ENCODE measurements around the gene ASNS.

DNA sequence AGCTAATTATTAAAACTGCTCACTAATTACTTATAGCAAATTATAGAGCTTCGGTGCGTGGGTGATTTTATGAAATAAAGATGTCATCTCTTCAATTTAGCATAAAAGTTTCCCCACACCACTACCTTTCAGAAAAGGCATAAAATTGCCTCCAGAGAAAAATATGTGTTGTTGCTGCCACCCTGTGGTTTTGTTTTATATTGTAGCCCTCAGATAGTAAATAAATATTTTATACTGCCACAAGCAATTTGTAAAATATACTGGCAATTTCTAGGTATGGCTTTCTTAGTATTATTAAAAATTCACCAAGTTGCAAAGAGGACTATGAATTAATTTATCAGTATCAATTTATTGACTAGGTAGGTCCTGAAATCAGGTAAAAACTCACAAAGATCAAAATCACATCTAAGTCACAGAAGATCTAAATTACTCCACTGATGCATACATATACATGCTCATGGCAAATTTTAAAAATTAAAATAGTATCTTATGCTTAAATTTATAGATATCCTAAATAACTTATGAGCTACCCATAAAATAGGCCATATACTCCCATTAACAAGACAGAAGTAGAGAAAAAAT is 26.5 kb downstream of the ASNS start:
- TF ChIP-seq POLR2A (IDR thresholded peaks at IDR 0.05): no peak
- TF ChIP-seq, protein P1, sequence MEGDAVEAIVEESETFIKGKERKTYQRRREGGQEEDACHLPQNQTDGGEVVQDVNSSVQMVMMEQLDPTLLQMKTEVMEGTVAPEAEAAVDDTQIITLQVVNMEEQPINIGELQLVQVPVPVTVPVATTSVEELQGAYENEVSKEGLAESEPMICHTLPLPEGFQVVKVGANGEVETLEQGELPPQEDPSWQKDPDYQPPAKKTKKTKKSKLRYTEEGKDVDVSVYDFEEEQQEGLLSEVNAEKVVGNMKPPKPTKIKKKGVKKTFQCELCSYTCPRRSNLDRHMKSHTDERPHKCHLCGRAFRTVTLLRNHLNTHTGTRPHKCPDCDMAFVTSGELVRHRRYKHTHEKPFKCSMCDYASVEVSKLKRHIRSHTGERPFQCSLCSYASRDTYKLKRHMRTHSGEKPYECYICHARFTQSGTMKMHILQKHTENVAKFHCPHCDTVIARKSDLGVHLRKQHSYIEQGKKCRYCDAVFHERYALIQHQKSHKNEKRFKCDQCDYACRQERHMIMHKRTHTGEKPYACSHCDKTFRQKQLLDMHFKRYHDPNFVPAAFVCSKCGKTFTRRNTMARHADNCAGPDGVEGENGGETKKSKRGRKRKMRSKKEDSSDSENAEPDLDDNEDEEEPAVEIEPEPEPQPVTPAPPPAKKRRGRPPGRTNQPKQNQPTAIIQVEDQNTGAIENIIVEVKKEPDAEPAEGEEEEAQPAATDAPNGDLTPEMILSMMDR (IDR thresholded peaks at IDR 0.05): peak in 2 of 6 experiments; percentile 21 to 46

Data from thyroid gland (tissue), 4 donors.